MM.1S (cell line): ENCODE data around the gene GJA5.

Experiments
- DNase-seq: peaks from one replicate; pipeline ENCODE4 v3.0.0-alpha.2; 2015
- H2AFZ ChIP-seq: fragments of 300-600 bp; sonication (generic); 2 replicates; pipeline ENCODE4 v1.6.0; 2016; ENCODE audit warnings: antibody characterized with exemption, low read length
- H3F3A ChIP-seq: fragments of 300-600 bp; sonication (generic); 2 replicates; pipeline ENCODE4 v1.6.1; 2016; ENCODE audit warnings: mild to moderate bottlenecking, antibody characterized with exemption, low read length, moderate library complexity, mixed read lengths; ENCODE audit not compliant: insufficient read depth
- H3K27ac ChIP-seq: fragments of 300-600 bp; sonication (generic); 2 replicates; pipeline ENCODE4 v1.5.1; 2016; ENCODE audit warnings: mild to moderate bottlenecking, low read length
- H3K27me3 ChIP-seq: fragments of 300-600 bp; sonication (generic); replicated peaks from 2 replicates; pipeline ENCODE4 v1.6.0; 2016; ENCODE audit warnings: low read length; ENCODE audit not compliant: insufficient read depth
- H3K36me3 ChIP-seq: fragments of 300-600 bp; sonication (generic); replicated peaks from 2 replicates; pipeline ENCODE4 v1.6.1; 2016; ENCODE audit warnings: mild to moderate bottlenecking, low read length, mixed read lengths; ENCODE audit not compliant: insufficient read depth
- H3K4me1 ChIP-seq: fragments of 300-600 bp; sonication (generic); 2 replicates; pipeline ENCODE4 v1.6.1; 2016; ENCODE audit warnings: low read length, mixed read lengths
- H3K4me2 ChIP-seq: fragments of 300-600 bp; sonication (generic); 2 replicates; pipeline ENCODE4 v1.6.0; 2016; ENCODE audit warnings: low read depth, low read length
- H3K4me3 ChIP-seq: fragments of 300-600 bp; sonication (generic); 2 replicates; pipeline ENCODE4 v1.5.1; 2016; ENCODE audit warnings: low read length, mixed read lengths
- H3K79me2 ChIP-seq: fragments of 300-600 bp; sonication (generic); 2 replicates; pipeline ENCODE4 v1.6.1; 2016; ENCODE audit warnings: mixed run types, low read length, mixed read lengths
- H3K9ac ChIP-seq: fragments of 300-600 bp; sonication (generic); 2 replicates; pipeline ENCODE4 v1.6.1; 2016; ENCODE audit warnings: low read length, mixed read lengths
- H3K9me2 ChIP-seq: fragments of 300-600 bp; sonication (generic); replicated peaks from 2 replicates; pipeline ENCODE4 v1.6.1; 2016; ENCODE audit warnings: mild to moderate bottlenecking, low read length, mixed read lengths; ENCODE audit not compliant: insufficient read depth
- H3K9me3 ChIP-seq: fragments of 300-600 bp; sonication (generic); replicated peaks from 2 replicates; pipeline ENCODE4 v1.6.1; 2016; ENCODE audit warnings: mild to moderate bottlenecking, low read length, mixed read lengths; ENCODE audit not compliant: insufficient read depth
- H4K20me1 ChIP-seq: fragments of 300-600 bp; sonication (generic); 2 replicates; pipeline ENCODE4 v1.6.1; 2016; ENCODE audit warnings: mild to moderate bottlenecking, low read length, moderate library complexity, mixed read lengths; ENCODE audit not compliant: insufficient read depth
- CTCF ChIP-seq: fragments of 300-600 bp; sonication (generic); IDR thresholded peaks from 2 replicates; pipeline ENCODE4 v1.5.1; 2016; ENCODE audit warnings: antibody characterized with exemption, low read length, mixed read lengths
- EZH2 ChIP-seq: fragments of 300-600 bp; sonication (generic); optimal IDR thresholded peaks from 2 replicates; pipeline ENCODE3; 2017; ENCODE audit warnings: low read depth, mild to moderate bottlenecking, antibody characterized with exemption, low read length, mixed read lengths
- EZH2phosphoT487 ChIP-seq: fragments of 300-600 bp; sonication (generic); IDR thresholded peaks from 2 replicates; pipeline ENCODE4 v1.6.1; 2018; ENCODE audit warnings: antibody characterized with exemption, low read length

The GJA5 gene

GRCh38 chr1:147721716-147722115 is 38.7 kb downstream of the GJA5 start:
- DNase-seq: no peak
- no peak overlapping the region for H3K4me3 ChIP-seq
- H3K36me3 ChIP-seq: no peaks in the 10 kb centered on the region
- no peaks in the 10 kb centered on the region for H3K9me2 ChIP-seq
- H3F3A ChIP-seq: no peaks in the 10 kb centered on the region
- no peaks in the 10 kb centered on the region for H3K4me1 ChIP-seq
- no peak overlapping the region for H3K27ac ChIP-seq
- H4K20me1 ChIP-seq: no peaks in the 10 kb centered on the region
- H3K9me3 ChIP-seq: no peaks in the 10 kb centered on the region
- no peak overlapping the region for H3K4me2 ChIP-seq
- H3K79me2 ChIP-seq: no peaks in the 10 kb centered on the region
- H2AFZ ChIP-seq: no peak overlapping the region
- no peak overlapping the region for H3K9ac ChIP-seq
- TF ChIP-seq EZH2 (no peak), EZH2phosphoT487 (no peak), CTCF (no peak)
- no peaks in the 10 kb centered on the region for H3K27me3 ChIP-seq

DNA sequence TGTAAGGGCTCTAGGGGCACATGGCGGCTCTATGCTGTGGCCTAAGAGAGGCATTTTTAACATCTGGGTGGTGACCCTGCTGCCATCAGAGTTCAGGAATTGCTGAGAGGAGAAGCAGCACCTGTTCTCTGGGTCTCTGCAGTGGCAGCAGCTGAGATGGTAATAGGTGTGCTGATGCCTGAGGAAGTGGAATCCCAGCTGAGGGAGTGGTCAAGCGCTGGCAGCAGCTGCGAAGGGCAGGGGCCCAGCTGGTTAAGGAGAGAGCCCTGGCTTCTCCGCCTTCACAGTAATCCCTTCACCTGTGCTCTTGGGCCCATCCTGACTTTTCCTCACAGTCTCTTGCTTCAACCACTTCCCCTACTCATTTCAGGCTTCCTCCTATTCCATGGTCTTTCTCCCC is 39.8 kb downstream of the GJA5 start:
- Histone ChIP-seq H3K4me3 (no peak overlapping the region), H3K36me3 (no peaks in the 10 kb centered on the region), H3K9ac (no peak overlapping the region), H3F3A (no peaks in the 10 kb centered on the region), H3K27ac (no peak overlapping the region), H4K20me1 (no peaks in the 10 kb centered on the region), H2AFZ (no peak overlapping the region), H3K27me3 (no peaks in the 10 kb centered on the region), H3K4me2 (no peak overlapping the region), H3K9me3 (no peaks in the 10 kb centered on the region), H3K79me2 (no peaks in the 10 kb centered on the region), H3K4me1 (no peaks in the 10 kb centered on the region), H3K9me2 (no peaks in the 10 kb centered on the region)
- DNase-seq: no peak
- TF ChIP-seq EZH2 (no peak), EZH2phosphoT487 (no peak), CTCF (no peak)

DNA sequence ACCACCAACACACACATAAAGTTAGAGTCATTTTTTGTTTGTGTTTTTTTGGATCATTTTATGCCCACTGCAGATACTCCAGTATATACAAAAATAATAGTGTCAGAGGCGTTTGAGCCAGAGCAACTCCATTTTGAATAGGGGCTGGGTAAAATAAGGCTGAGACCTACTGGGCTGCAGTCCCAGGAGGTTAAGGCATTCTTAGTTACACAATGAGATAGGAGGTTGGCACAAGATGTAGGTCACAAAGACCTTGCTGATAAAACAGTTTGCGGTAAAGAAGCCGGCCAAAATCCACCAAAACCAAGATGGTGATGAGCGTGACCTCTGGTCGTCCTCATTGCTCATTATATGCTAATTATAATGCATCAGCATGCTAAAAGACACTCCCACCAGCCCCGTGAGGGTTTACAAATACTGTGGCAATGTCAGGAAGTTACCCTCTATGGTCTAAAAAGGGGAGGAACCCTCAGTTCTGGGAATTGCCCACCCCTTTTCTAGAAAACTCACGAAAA is 40.6 kb downstream of the GJA5 start:
- no peak overlapping the region for H3K4me3 ChIP-seq
- TF ChIP-seq EZH2phosphoT487: no peak
- no peak for TF ChIP-seq EZH2
- TF ChIP-seq CTCF: no peak
- no peaks in the 10 kb centered on the region for H3K36me3 ChIP-seq
- no peaks in the 10 kb centered on the region for H3F3A ChIP-seq
- no peak overlapping the region for H2AFZ ChIP-seq
- H3K27ac ChIP-seq: no peak overlapping the region
- H3K9me2 ChIP-seq: no peaks in the 10 kb centered on the region
- no peak overlapping the region for H3K9ac ChIP-seq
- no peaks in the 10 kb centered on the region for H3K27me3 ChIP-seq
- DNase-seq: no peak
- no peaks in the 10 kb centered on the region for H3K9me3 ChIP-seq
- H3K4me1 ChIP-seq: no peaks in the 10 kb centered on the region
- H4K20me1 ChIP-seq: no peaks in the 10 kb centered on the region
- H3K4me2 ChIP-seq: no peak overlapping the region
- no peaks in the 10 kb centered on the region for H3K79me2 ChIP-seq
